Smooth muscle cell (in vitro differentiated cells): ENCODE results near the gene NEK6. TPM values are rescaled to one million over a fixed set of nuclear protein-coding genes. Genes with fewer than 3 reads are reported as not detected.
A peak's percentile ranks its signal among the peaks of the same experiment; 100 is the strongest.

ENCODE experiments used
- DNase-seq: peaks from one replicate; lab custom pipeline; 2025; ENCODE audit not compliant: unreplicated experiment; lab: John Stamatoyannopoulos, UW
- H2AFZ ChIP-seq: fragments of 200-600 bp; sonication (generic); 2 replicates; pipeline ENCODE4 v1.6.0; 2016; ENCODE audit warnings: antibody characterized with exemption, low read depth, mild to moderate bottlenecking
- H3F3A ChIP-seq: fragments of 200-600 bp; sonication (generic); 2 replicates; pipeline ENCODE4 v1.6.0; 2017; ENCODE audit warnings: antibody characterized with exemption, low read depth
- H3K27ac ChIP-seq: fragments of 200-600 bp; sonication (generic); 2 replicates; pipeline ENCODE4 v1.5.1; 2016; ENCODE audit warnings: low read depth, mild to moderate bottlenecking
- H3K27me3 ChIP-seq: fragments of 200-600 bp; sonication (generic); 2 replicates; pipeline ENCODE4 v1.6.1; 2016; ENCODE audit warnings: low read depth, mild to moderate bottlenecking
- H3K36me3 ChIP-seq: fragments of 200-600 bp; sonication (generic); 2 replicates; pipeline ENCODE4 v1.5.1; 2016; ENCODE audit warnings: low read depth
- H3K4me1 ChIP-seq: fragments of 200-600 bp; sonication (generic); 2 replicates; pipeline ENCODE4 v1.5.1; 2016; ENCODE audit warnings: low read depth
- H3K4me2 ChIP-seq: fragments of 200-600 bp; sonication (generic); 2 replicates; pipeline ENCODE4 v1.6.0; 2016; ENCODE audit warnings: mild to moderate bottlenecking
- H3K4me3 ChIP-seq: fragments of 200-600 bp; sonication (generic); 2 replicates; pipeline ENCODE4 v1.5.1; 2016; ENCODE audit warnings: mild to moderate bottlenecking
- H3K79me2 ChIP-seq: fragments of 200-600 bp; sonication (generic); 2 replicates; pipeline ENCODE4 v1.6.0; 2016; ENCODE audit warnings: low read depth, mild to moderate bottlenecking
- H3K9ac ChIP-seq: fragments of 200-600 bp; sonication (generic); 2 replicates; pipeline ENCODE4 v1.6.0; 2016; ENCODE audit warnings: low read depth
- H3K9me3 ChIP-seq: fragments of 200-600 bp; sonication (generic); replicated peaks from 2 replicates; pipeline ENCODE4 v1.5.1; 2016; ENCODE audit warnings: low read depth
- H4K20me1 ChIP-seq: fragments of 200-600 bp; sonication (generic); 2 replicates; pipeline ENCODE4 v1.6.0; 2016; ENCODE audit warnings: low read depth
- WGBS: methylation state at CpG from one replicate; pipeline ENCODE4 v1.1.7; 2016; ENCODE audit warnings: low lambda C conversion rate; 5-methylcytosine and 5-hydroxymethylcytosine counted together
- polyA plus RNA-seq: library from polyadenylated mRNA; unstranded; fragments of >200 nt; fragmentation: Nextera tagmentation; extraction: Ambion mirVana; gene quantifications from 2 replicates; pipeline ENCODE4 v1.2.1, GENCODE V29; 2016
- total RNA-seq: library from RNA; depleted of rRNA; stranded (reverse); fragments of >200 nt; gene quantifications from 2 replicates; pipeline ENCODE4 v1.2.3, GENCODE V29; 2014
- TF ChIP-seq, protein P1 (sequence below): fragments of 200-600 bp; sonication (generic); IDR thresholded peaks from 2 replicates; pipeline ENCODE4 v1.5.1; 2017; ENCODE audit warnings: borderline replicate concordance, mild to moderate bottlenecking, antibody characterized with exemption; ENCODE audit not compliant: insufficient read depth, poor library complexity, severe bottlenecking

NEK6 gene
- total and polyA plus RNA-seq, 2 experiments from 2014 or later = 45.9 to 108 TPM

DNA sequence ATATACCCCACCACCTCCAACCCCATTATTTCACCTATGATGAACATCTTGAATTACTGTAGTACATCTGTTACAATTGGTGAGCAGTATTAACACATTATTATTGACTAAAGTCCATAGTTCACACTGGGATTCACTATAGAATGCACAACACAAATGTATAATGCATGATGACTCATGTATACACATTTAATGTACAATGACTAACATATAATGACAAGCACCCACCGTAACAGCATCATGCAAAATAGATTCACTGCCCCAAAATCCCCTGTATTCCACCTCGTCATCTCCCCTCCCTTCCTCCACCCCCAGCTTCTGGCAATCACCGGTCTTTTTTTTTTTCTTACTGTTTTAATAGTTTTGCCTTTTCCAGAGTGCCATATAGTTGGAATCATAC, 47.1 kb upstream of the NEK6 start:
- Histone ChIP-seq H3F3A (no peaks in the 10 kb centered on the region), H3K9me3 (no peaks in the 10 kb centered on the region), H2AFZ (no peak overlapping the region), H3K27ac (no peak overlapping the region), H3K4me2 (no peak overlapping the region), H3K36me3 (no peaks in the 10 kb centered on the region), H3K79me2 (no peaks in the 10 kb centered on the region), H3K9ac (no peak overlapping the region), H4K20me1 (no peaks in the 10 kb centered on the region), H3K4me3 (no peak overlapping the region), H3K4me1 (peaks cover 6% of the 10 kb centered on the region), H3K27me3 (no peaks in the 10 kb centered on the region)
- TF ChIP-seq, protein P1, sequence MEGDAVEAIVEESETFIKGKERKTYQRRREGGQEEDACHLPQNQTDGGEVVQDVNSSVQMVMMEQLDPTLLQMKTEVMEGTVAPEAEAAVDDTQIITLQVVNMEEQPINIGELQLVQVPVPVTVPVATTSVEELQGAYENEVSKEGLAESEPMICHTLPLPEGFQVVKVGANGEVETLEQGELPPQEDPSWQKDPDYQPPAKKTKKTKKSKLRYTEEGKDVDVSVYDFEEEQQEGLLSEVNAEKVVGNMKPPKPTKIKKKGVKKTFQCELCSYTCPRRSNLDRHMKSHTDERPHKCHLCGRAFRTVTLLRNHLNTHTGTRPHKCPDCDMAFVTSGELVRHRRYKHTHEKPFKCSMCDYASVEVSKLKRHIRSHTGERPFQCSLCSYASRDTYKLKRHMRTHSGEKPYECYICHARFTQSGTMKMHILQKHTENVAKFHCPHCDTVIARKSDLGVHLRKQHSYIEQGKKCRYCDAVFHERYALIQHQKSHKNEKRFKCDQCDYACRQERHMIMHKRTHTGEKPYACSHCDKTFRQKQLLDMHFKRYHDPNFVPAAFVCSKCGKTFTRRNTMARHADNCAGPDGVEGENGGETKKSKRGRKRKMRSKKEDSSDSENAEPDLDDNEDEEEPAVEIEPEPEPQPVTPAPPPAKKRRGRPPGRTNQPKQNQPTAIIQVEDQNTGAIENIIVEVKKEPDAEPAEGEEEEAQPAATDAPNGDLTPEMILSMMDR = no peak
- WGBS = 59% methylated on average over 3 of the region's 3 CpGs
- DNase-seq = no peak

DNA sequence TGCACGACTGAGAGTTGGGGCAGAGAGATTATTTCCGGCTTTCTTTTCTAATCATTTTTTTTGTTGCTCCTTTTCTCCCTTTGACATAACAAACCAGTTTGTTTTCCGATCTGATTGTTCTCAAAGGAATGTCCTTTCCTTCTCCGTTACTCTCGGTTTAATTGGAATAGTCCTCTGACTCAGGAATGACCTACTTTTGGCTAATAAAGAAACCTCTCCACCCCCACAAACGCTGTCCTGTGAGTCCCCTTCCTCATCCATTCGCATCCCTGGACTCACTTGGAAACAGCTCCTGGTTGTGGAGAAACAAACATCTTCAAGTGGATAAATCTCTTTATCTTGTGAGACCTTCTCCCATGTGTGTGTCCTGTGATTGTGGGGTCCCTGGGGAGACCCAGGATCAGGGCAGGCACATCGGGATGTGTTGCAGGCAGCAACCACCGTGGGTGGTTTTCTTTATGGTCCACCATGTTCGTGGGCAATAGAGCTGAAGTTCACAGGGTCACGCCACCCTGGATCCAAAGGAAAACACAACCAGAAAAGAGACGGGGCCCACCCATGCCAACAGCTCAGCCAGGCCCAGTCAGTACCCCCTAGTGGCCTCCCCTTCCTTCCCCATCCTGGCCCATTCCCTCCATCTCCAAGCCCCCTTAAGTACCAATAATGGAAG, 45.2 kb upstream of the NEK6 start:
- H3K4me3 ChIP-seq = no peak overlapping the region
- H3K4me2 ChIP-seq = peak overlapping the region; percentile 32
- H3K9ac ChIP-seq = no peak overlapping the region
- 53% methylated on average over 12 of the region's 12 CpGs for WGBS
- H3K79me2 ChIP-seq = no peaks in the 10 kb centered on the region
- H3K36me3 ChIP-seq = no peaks in the 10 kb centered on the region
- DNase-seq = no peak
- H2AFZ ChIP-seq = peak overlapping the region; percentile 13
- H4K20me1 ChIP-seq = no peaks in the 10 kb centered on the region
- H3K9me3 ChIP-seq = no peaks in the 10 kb centered on the region
- H3F3A ChIP-seq = no peaks in the 10 kb centered on the region
- peaks cover 6% of the 10 kb centered on the region for H3K4me1 ChIP-seq
- H3K27ac ChIP-seq = no peak overlapping the region
- TF ChIP-seq, protein P1 = no peak
- no peaks in the 10 kb centered on the region for H3K27me3 ChIP-seq

DNA sequence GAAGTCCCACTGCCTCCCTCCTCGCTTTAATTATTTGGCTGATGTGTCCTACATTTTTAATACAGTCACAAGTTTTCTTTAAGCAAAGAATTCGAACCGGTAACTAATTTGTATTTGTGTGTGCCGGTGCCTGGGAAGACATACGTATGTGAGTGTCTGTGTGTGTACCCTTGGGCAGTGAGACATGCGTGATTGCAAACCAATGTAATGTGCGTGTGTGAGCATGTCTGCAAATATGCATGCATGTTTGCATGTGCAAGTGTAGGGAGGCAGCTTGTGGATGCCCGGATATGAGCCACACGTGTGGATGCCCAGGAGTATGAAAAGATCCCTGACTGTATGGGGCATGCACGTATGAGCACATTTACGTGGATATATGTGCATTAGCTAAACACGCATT, 44.4 kb upstream of the NEK6 start:
- Histone ChIP-seq H3K4me2 (no peak overlapping the region), H3K4me3 (no peak overlapping the region), H3K27me3 (no peaks in the 10 kb centered on the region), H3K9ac (no peak overlapping the region), H3K27ac (no peak overlapping the region), H3K4me1 (peaks cover 6% of the 10 kb centered on the region), H2AFZ (no peak overlapping the region), H4K20me1 (no peaks in the 10 kb centered on the region), H3K9me3 (no peaks in the 10 kb centered on the region), H3K36me3 (no peaks in the 10 kb centered on the region), H3F3A (no peaks in the 10 kb centered on the region), H3K79me2 (no peaks in the 10 kb centered on the region)
- no peak for DNase-seq
- TF ChIP-seq, protein P1 = no peak
- WGBS = 94% methylated on average over 12 of the region's 12 CpGs

DNA sequence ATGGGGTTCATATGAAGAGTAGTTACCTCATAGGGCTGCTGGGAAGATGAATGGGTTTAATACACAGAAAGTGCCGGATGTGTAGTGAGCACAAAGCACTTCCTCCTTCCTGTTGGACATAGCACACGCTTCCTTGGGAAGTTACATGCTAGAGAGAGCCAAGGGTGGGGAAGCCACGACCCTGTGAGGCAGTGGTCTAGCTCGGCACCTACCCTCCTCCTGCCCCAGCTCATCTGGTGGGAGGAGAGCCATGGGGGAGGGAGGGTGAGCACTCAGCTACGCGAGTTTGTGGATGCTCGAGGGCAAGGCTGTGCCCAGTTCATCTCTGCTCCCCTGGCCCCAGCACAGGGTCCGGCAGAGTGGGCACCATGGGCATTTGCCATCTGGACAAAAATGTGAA, 43.6 kb upstream of the NEK6 start:
- no peaks in the 10 kb centered on the region for H3K79me2 ChIP-seq
- no peaks in the 10 kb centered on the region for H3K9me3 ChIP-seq
- no peak overlapping the region for H3K4me3 ChIP-seq
- no peak for DNase-seq
- no peaks in the 10 kb centered on the region for H3K27me3 ChIP-seq
- 93% methylated on average over 8 of the region's 8 CpGs for WGBS
- H3F3A ChIP-seq = no peaks in the 10 kb centered on the region
- TF ChIP-seq, protein P1 = no peak
- H3K4me1 ChIP-seq = peaks cover 6% of the 10 kb centered on the region
- no peaks in the 10 kb centered on the region for H4K20me1 ChIP-seq
- H3K27ac ChIP-seq = no peak overlapping the region
- H3K4me2 ChIP-seq = no peak overlapping the region
- no peak overlapping the region for H2AFZ ChIP-seq
- no peaks in the 10 kb centered on the region for H3K36me3 ChIP-seq
- no peak overlapping the region for H3K9ac ChIP-seq
